Measurements from ENCODE around the gene CSN3.

DNA sequence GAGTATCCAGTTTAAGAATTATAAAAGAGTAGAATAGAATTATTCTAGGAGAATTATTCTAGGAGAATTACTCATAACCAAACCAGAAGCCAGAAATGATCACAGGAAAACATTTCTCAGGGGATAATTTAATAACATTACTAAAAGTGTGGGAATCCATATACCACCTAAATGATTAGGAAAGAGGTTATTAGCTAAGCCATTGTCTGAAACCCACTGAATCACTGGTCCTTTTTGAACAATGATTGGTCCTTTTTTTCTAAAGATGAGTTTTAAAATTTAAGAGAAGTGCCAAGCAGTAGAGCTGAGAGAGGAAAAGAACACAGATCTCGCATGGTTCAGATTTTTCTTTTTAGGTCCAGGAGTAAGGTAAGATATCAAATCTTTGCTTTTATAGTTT, 47.0 kb upstream of the CSN3 start, which contains the start of gene ODAM:
- TF ChIP-seq CTCF (IDR thresholded peaks at IDR 0.05; ENCODE audit: insufficient read depth, low read length, poor library complexity, severe bottlenecking) (no peak), EZH2phosphoT487 (conservative IDR thresholded peaks at IDR 0.05; ENCODE audit: low read length) (no peak)

All from SU-DHL-6 (cell line).